ENCODE measurements around the gene DPP4. TPM values are rescaled to one million over a fixed set of nuclear protein-coding genes. Genes with fewer than 3 reads are reported as not detected.
A peak's percentile ranks its signal among the peaks of the same experiment; 100 is the strongest.

The DPP4 gene
- total and polyA plus RNA-seq, 2 experiments from 2014 or later: 0.09 TPM; not detected in 1

DNA sequence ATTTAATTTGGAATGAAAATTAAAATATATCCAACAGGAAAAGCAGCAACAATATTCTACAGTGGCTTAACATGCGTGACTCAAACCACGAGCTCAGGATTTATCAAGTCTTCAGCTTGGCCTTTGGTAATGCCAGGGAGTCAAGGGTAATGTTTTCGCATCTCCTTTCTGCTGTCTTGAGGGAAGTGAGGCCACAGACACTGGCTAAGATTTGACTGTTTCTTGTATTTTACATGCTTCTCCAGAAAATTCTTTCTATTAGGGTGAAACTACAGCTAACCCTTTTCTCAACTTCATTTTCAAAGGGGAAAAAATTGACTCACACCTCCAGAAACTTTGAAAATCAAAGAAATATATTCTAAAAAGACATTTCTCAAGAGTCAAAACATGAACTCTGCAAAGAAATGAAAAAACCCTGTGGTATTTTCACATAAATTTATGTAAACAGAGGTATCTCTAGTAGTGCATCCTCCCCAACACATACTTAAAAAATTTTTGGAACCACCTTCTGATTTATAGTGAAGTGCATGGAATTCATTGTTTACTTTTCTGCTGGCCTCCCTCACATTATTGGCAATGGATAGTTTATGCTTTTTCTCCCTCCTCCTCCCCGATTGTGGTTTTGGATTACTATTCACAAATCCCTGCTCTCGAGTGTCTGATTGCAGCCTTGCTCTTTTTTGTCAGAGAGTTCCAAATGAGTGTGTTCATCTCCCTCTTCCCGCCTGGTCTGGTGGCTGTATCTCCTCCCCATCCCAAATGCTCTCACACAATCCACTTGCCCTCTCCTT is 48.7 kb downstream of the DPP4 start:
- no peaks in the 10 kb centered on the region for H3K9me3 ChIP-seq (ENCODE audit: low read depth)
- DNase-seq (ENCODE audit: low read depth in 1 of 2, low spot score in 1 of 2): peak in 1 of 2 donors; percentile 49
- no peaks in the 10 kb centered on the region for H3K27me3 ChIP-seq
- no peaks in the 10 kb centered on the region for H3K4me1 ChIP-seq (ENCODE audit: low read depth)
- H3K36me3 ChIP-seq: no peaks in the 10 kb centered on the region
- no peak overlapping the region for H3K4me3 ChIP-seq
- no peak overlapping the region for H3K27ac ChIP-seq
- TF ChIP-seq, protein P1, sequence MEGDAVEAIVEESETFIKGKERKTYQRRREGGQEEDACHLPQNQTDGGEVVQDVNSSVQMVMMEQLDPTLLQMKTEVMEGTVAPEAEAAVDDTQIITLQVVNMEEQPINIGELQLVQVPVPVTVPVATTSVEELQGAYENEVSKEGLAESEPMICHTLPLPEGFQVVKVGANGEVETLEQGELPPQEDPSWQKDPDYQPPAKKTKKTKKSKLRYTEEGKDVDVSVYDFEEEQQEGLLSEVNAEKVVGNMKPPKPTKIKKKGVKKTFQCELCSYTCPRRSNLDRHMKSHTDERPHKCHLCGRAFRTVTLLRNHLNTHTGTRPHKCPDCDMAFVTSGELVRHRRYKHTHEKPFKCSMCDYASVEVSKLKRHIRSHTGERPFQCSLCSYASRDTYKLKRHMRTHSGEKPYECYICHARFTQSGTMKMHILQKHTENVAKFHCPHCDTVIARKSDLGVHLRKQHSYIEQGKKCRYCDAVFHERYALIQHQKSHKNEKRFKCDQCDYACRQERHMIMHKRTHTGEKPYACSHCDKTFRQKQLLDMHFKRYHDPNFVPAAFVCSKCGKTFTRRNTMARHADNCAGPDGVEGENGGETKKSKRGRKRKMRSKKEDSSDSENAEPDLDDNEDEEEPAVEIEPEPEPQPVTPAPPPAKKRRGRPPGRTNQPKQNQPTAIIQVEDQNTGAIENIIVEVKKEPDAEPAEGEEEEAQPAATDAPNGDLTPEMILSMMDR (IDR thresholded peaks at IDR 0.05; ENCODE audit: low read depth, low read length): no peak

DNA sequence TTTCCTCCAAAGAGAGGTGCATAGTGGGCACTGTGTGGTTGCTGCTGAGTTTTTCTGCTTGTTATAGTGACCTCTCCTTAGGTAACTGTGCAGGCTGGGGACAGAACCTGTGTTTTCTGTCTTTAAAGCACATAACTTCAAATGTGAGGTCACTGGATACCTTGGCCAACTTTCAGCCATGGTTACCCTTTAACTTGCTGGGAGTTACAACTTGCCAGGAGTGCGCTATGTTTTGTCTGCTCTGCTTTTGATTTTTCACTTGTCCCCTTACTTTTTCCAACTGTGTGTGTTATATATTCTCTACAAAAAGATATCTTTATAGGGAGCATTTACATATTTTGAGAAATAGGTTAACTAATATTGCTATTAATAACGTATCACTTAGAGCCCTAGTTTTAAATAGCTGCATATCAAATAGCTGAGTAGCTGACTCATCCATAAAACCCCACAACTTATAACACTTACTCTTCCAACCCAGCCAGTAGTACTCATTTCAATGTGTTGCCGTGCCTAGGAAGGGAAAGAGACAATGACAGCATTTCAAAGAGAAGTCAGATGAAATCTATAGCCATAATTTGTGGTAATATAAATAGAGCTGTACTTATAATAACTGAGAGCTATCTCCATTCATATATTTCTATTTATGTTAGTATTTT is 51.6 kb downstream of the DPP4 start:
- TF ChIP-seq, protein P1 (IDR thresholded peaks at IDR 0.05; ENCODE audit: low read depth, low read length): no peak
- H3K9me3 ChIP-seq (ENCODE audit: low read depth): no peaks in the 10 kb centered on the region
- H3K27ac ChIP-seq: no peak overlapping the region
- DNase-seq (ENCODE audit: low read depth in 1 of 2, low spot score in 1 of 2): peak in 1 of 2 donors; percentile 34
- no peaks in the 10 kb centered on the region for H3K4me1 ChIP-seq (ENCODE audit: low read depth)
- no peak overlapping the region for H3K4me3 ChIP-seq
- no peaks in the 10 kb centered on the region for H3K27me3 ChIP-seq
- H3K36me3 ChIP-seq: no peaks in the 10 kb centered on the region

DNA sequence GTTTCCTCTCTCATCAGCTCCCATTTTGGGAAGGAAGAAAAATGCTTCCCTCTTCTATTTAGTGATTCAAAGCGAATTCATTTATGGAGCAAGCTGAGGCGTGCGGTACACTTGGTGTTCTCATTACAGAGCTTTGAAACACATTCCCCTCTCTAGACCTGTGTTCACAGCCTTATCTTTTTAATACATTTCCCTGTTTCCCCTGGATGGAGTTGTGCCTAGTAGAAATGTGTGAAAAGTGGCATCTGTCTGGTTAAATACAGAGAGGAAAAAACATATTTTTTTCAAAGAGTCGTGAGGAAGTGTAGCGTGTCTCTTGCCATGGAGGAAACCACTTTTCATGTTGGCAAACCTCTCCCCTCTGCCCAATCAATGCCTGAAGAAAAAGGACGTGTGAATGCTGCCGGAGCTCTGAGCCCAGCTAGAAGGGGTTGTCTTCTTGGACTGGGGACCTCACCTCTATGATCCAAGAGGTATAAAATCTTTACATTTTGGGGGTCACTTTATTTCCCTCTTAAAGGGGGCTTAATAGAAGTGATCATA is 52.4 kb downstream of the DPP4 start:
- no peak for DNase-seq (ENCODE audit: low read depth in 1 of 2, low spot score in 1 of 2)
- TF ChIP-seq, protein P1 (IDR thresholded peaks at IDR 0.05; ENCODE audit: low read depth, low read length): no peak
- Histone ChIP-seq H3K4me3 (no peak overlapping the region), H3K27ac (no peak overlapping the region), H3K36me3 (no peaks in the 10 kb centered on the region), H3K9me3 (ENCODE audit: low read depth) (no peaks in the 10 kb centered on the region), H3K27me3 (no peaks in the 10 kb centered on the region), H3K4me1 (ENCODE audit: low read depth) (no peaks in the 10 kb centered on the region)

DNA sequence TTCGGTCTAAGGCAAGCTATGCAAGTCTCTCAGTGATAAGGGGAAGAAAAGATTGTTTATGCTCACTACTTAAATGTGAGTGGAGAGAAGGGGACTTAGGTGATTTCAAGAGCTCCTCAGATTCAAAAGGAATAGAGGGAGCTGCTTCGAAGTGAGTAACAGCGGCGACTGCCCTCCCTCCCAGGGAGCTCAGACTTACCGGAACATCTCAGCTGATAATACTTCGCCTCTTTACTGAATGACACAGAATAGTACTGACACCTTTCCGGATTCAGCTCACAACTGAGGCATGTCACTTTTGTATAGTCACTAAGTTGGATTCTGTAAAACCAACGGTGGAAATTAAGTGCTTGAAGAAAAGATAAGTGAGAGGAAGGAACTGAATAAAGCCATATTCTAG is 55.5 kb downstream of the DPP4 start:
- Histone ChIP-seq H3K27ac (no peak overlapping the region), H3K27me3 (no peaks in the 10 kb centered on the region), H3K9me3 (ENCODE audit: low read depth) (no peaks in the 10 kb centered on the region), H3K36me3 (no peaks in the 10 kb centered on the region), H3K4me1 (ENCODE audit: low read depth) (no peaks in the 10 kb centered on the region), H3K4me3 (no peak overlapping the region)
- no peak for DNase-seq (ENCODE audit: low read depth in 1 of 2, low spot score in 1 of 2)
- TF ChIP-seq, protein P1 (IDR thresholded peaks at IDR 0.05; ENCODE audit: low read depth, low read length): no peak

DNA sequence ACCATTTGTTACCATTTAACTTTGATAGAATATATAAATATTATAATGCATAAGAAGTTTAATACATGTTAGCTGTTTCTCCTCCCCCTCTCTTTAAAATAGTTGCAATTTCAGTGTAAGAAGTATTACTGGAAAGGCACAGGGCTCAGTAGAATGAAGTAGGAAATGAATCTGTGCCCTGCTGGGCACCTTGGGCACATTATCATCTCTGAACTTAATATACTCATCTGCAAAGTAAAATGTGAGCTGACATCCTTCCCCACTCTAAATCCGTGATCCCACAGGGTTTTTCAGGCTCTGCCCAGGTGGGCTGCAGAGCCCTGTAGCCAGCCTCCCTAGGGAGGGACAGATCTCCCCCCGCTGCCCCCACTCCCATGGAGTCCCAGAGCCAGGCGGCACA is 56.8 kb downstream of the DPP4 start:
- Histone ChIP-seq H3K9me3 (ENCODE audit: low read depth) (no peaks in the 10 kb centered on the region), H3K4me1 (ENCODE audit: low read depth) (no peaks in the 10 kb centered on the region), H3K27ac (no peak overlapping the region), H3K4me3 (no peak overlapping the region), H3K27me3 (no peaks in the 10 kb centered on the region), H3K36me3 (no peaks in the 10 kb centered on the region)
- TF ChIP-seq, protein P1 (IDR thresholded peaks at IDR 0.05; ENCODE audit: low read depth, low read length): no peak
- no peak for DNase-seq (ENCODE audit: low read depth in 1 of 2, low spot score in 1 of 2)
